ENCODE results near the gene ATP1B3.

Gene ATP1B3

DNA sequence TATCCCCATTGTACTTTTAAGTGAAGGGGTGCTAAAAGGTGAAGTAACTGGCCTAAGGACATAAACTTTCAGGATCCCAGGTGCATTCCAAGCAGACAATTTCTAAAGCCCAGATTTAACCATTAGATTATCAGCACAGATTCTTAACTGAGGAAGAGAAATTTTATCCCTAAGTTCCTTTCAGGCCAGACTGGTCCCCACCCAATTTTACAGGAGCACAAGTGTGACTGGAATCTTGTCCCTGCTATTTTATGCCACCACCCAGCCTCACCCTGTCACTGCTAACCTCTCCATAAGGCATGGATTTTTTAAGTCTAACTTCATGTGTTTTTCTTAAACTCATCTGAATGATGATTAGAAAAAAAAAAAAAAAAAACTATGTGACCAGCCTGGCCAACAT is 37.1 kb upstream of the ATP1B3 start:
- TF ChIP-seq POLR2A (IDR thresholded peaks at IDR 0.05; ENCODE audit: extremely low read depth, insufficient read length) (no peak), MYC (IDR thresholded peaks at IDR 0.05; ENCODE audit: low read depth, low read length) (no peak)
- TF ChIP-seq, protein P1, sequence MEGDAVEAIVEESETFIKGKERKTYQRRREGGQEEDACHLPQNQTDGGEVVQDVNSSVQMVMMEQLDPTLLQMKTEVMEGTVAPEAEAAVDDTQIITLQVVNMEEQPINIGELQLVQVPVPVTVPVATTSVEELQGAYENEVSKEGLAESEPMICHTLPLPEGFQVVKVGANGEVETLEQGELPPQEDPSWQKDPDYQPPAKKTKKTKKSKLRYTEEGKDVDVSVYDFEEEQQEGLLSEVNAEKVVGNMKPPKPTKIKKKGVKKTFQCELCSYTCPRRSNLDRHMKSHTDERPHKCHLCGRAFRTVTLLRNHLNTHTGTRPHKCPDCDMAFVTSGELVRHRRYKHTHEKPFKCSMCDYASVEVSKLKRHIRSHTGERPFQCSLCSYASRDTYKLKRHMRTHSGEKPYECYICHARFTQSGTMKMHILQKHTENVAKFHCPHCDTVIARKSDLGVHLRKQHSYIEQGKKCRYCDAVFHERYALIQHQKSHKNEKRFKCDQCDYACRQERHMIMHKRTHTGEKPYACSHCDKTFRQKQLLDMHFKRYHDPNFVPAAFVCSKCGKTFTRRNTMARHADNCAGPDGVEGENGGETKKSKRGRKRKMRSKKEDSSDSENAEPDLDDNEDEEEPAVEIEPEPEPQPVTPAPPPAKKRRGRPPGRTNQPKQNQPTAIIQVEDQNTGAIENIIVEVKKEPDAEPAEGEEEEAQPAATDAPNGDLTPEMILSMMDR (IDR thresholded peaks at IDR 0.05; ENCODE audit: low read depth, low read length) = no peak
- TF ChIP-seq, protein P2, sequence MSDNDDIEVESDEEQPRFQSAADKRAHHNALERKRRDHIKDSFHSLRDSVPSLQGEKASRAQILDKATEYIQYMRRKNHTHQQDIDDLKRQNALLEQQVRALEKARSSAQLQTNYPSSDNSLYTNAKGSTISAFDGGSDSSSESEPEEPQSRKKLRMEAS (IDR thresholded peaks at IDR 0.05; ENCODE audit: low read depth, low read length) = no peak
- DNase-seq (ENCODE audit: low read depth) = no peak
- H3K4me3 ChIP-seq (ENCODE audit: low read depth, low read length) = no peak overlapping the region

DNA sequence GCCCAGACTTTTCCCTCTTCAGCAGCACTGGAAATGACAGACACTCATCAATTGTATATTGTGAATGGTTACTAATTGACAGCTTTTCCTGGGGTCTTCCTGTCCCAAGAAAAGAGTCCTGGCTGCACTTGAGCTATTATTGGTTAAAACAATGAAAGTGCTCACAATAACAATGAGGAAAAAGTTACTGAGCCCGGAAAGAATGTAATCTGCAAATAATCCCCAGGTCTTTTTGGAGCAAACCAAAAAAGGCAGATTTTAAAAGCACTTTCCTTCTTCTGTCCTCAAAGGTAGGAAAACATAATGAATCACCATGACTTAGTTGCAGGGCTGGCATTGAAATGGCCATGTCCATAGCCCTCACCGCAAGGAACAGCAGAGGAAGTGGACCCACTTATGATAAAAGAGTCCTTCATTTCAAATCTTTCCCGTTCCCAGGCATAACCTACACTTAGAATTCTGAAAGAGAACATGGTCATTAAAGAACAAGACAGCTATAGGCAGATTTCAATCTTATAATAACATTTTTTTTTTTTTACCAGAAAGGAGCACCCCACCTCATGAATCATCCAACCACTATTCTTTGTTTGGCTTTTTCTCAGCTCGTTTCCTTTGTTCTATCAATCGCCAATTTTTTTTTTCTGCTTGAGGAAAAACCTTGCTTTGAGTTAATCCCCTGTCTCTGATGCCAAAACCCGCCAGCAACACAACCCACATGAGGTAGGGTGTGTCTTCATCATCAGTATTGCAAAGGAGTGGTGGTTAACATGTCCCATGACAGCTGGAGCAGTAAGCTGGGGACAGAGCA is 35.5 kb upstream of the ATP1B3 start:
- TF ChIP-seq POLR2A (IDR thresholded peaks at IDR 0.05; ENCODE audit: extremely low read depth, insufficient read length) (no peak), MYC (IDR thresholded peaks at IDR 0.05; ENCODE audit: low read depth, low read length) (no peak)
- TF ChIP-seq, protein P1 (IDR thresholded peaks at IDR 0.05; ENCODE audit: low read depth, low read length) = no peak
- TF ChIP-seq, protein P2 (IDR thresholded peaks at IDR 0.05; ENCODE audit: low read depth, low read length) = no peak
- no peak for DNase-seq (ENCODE audit: low read depth)
- H3K4me3 ChIP-seq (ENCODE audit: low read depth, low read length) = no peak overlapping the region

DNA sequence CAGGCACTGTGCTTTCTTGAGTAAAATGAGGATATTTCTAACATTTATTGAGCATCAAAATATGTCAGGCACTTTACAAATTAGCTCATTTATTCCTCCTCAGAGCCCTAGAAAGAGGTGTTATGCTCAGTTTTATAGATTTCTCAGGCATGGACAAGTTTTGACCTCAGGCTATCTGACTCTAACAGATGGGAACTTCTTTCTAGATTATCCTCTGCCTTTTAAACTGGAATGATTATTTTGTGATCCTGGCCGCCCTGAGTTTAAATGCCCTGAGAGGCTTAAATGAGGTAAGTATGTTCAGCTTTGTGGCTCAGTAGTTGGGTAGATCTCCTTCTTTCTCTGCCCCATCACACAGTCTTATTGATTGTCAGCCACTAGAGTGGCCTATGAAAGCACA is 32.3 kb upstream of the ATP1B3 start:
- H3K4me3 ChIP-seq (ENCODE audit: low read depth, low read length) = no peak overlapping the region
- TF ChIP-seq, protein P2 (IDR thresholded peaks at IDR 0.05; ENCODE audit: low read depth, low read length) = no peak
- TF ChIP-seq POLR2A (IDR thresholded peaks at IDR 0.05; ENCODE audit: extremely low read depth, insufficient read length) (no peak), MYC (IDR thresholded peaks at IDR 0.05; ENCODE audit: low read depth, low read length) (no peak)
- TF ChIP-seq, protein P1 (IDR thresholded peaks at IDR 0.05; ENCODE audit: low read depth, low read length) = no peak
- DNase-seq (ENCODE audit: low read depth) = no peak

DNA sequence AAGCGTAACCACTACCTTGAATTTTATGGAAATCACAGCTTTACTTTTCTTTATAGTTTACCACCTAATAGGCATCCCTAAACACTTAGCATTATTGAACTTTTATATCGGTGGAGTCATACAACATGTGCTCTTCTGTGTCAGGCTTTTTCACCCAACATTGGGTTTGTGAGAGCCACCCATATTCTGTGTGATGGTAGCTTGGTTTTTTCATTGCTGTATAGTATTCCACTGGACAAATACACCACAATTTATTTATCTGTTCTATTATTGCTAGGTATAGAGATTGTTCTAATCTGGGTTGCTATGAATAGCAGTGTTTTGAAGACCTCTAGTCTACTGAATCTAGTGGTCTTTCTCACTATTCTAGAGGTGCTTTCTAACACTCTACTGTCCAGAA is 31.6 kb upstream of the ATP1B3 start:
- no peak for TF ChIP-seq MYC (IDR thresholded peaks at IDR 0.05; ENCODE audit: low read depth, low read length)
- TF ChIP-seq, protein P1 (IDR thresholded peaks at IDR 0.05; ENCODE audit: low read depth, low read length) = no peak
- TF ChIP-seq, protein P2 (IDR thresholded peaks at IDR 0.05; ENCODE audit: low read depth, low read length) = no peak
- DNase-seq (ENCODE audit: low read depth) = no peak
- no peak overlapping the region for H3K4me3 ChIP-seq (ENCODE audit: low read depth, low read length)

DNA sequence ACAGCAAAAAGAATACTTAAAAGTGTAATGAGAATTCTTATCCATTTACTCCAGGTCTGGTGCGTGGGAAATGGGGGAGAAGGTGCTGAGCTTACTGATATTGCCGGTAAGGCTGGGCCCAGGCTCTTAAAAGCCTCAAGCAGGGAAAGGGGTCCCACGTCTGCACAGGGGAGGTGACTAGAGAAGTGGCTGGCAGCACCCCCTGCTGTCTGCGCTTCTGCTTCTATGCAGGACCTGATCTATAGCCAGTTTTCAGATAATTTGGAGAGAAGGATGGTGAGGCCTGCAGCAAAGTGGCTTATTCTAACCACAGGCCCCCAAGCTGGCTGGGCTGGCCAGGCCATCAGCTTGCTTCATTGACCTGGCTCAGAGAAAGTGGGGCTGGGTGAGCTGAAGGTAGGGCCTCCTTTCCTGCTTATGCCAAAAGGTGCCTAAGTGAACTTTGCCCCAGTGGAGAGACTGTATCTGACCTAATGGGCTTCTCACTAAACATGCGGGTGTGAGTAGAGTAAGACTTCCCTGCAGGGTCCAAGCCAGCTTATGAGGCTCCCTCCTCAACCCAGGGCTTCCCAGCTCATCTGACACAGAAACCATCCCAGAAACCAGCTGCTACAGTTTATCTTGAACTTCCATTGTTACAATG is 30.9 kb upstream of the ATP1B3 start:
- peak; percentile 56 for DNase-seq (ENCODE audit: low read depth)
- TF ChIP-seq MYC (IDR thresholded peaks at IDR 0.05; ENCODE audit: low read depth, low read length) (no peak), POLR2A (IDR thresholded peaks at IDR 0.05; ENCODE audit: extremely low read depth, insufficient read length) (no peak)
- TF ChIP-seq, protein P2 (IDR thresholded peaks at IDR 0.05; ENCODE audit: low read depth, low read length) = no peak
- TF ChIP-seq, protein P1 (IDR thresholded peaks at IDR 0.05; ENCODE audit: low read depth, low read length) = no peak
- H3K4me3 ChIP-seq (ENCODE audit: low read depth, low read length) = no peak overlapping the region
